Activated T-helper 17 cell treated with anti-CD3 and anti-CD28 coated beads, Interleukin-2, amount 50 U/mL, for 72 hours (primary cell): ENCODE measurements around the gene NOMO2. TPM values are rescaled to one million over a fixed set of nuclear protein-coding genes. Genes with fewer than 3 reads are reported as not detected.
A peak's percentile ranks its signal among the peaks of the same experiment; 100 is the strongest.
"Not testable (repeated sequence)": the region's sequence is repeated elsewhere in the genome, so short reads cannot be mapped to it uniquely, and the experiment has no call there.

Source experiments
- ATAC-seq: fragments of 150-1000 bp; cut with Tn5 transposase; replicated peaks from 2 replicates; pipeline ENCODE4 v1.10.0; 2021; ENCODE audit warnings: mild to moderate bottlenecking, moderate library complexity
- H3K27ac Mint-ChIP-seq: one replicate; pipeline ENCODE4 v1.8.0; 2022; ENCODE audit warnings: mixed read lengths
- H3K27me3 Mint-ChIP-seq: one replicate; pipeline ENCODE4 v1.8.0; 2022; ENCODE audit warnings: mixed read lengths
- H3K36me3 Mint-ChIP-seq: one replicate; pipeline ENCODE4 v1.8.0; 2022; ENCODE audit warnings: low read depth, mild to moderate bottlenecking, mixed read lengths
- H3K4me1 Mint-ChIP-seq: one replicate; pipeline ENCODE4 v1.8.0; 2022; ENCODE audit warnings: mixed read lengths
- H3K4me3 Mint-ChIP-seq: one replicate; pipeline ENCODE4 v1.8.0; 2022; ENCODE audit warnings: mild to moderate bottlenecking, mixed read lengths
- H3K9me3 Mint-ChIP-seq: one replicate; pipeline ENCODE4 v1.8.0; 2022; ENCODE audit warnings: mixed read lengths
- total RNA-seq, 2 donors: library from RNA; stranded (reverse); gene quantifications; one replicate each; pipeline ENCODE4 v1.2.3, GENCODE V29; 2022

Gene NOMO2
- total RNA-seq, 2 donors from 2014 or later, result 67.4 to 141 TPM

DNA sequence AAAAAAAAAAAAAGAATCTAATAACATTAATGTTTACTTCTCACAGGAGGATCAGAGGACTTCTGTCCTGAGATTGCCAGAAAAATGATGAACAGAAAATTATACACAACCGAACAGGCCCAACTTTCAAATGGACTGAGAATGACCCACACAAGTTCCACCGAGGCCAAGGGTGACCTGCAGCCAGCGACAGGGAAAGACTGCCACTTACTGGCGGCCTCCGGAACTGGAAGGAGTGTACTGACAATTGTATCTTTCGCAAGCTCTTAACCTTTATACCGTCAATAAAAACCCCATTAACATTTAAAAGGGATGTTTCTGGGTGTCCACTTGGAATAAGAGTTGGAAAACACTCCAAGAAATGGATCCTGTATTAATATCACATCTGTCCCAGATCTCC is 63.5 kb downstream of the NOMO2 start:
- H3K9me3 Mint-ChIP-seq, result not testable (repeated sequence)
- ATAC-seq, result peak; percentile 46

DNA sequence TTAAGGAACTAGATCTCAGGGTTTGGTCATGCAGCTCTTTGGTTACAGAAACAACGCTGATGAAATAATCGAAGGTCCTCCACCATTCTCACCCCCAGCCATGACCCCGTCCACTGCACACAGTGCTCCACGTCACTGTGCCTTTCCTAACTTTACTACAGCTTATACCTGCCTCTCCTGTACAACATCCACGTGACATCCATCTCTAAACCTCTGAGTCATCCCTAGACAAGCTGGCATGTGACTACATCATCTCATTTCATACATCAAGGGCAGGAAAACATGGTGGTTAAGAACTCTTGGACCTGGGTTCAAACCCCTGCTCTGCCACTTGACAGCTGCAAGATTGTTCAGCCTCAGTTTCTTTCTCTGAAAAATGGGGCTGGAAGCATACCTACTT is 64.9 kb downstream of the NOMO2 start:
- not testable (repeated sequence) for H3K4me1 Mint-ChIP-seq, H3K27ac Mint-ChIP-seq, H3K9me3 Mint-ChIP-seq

More for the DNA sequence above, 63.5 kb downstream of the NOMO2 start:
- H3K4me1 Mint-ChIP-seq, H3K36me3 Mint-ChIP-seq, H3K27ac Mint-ChIP-seq, H3K4me3 Mint-ChIP-seq, H3K27me3 Mint-ChIP-seq: not testable (repeated sequence)

DNA sequence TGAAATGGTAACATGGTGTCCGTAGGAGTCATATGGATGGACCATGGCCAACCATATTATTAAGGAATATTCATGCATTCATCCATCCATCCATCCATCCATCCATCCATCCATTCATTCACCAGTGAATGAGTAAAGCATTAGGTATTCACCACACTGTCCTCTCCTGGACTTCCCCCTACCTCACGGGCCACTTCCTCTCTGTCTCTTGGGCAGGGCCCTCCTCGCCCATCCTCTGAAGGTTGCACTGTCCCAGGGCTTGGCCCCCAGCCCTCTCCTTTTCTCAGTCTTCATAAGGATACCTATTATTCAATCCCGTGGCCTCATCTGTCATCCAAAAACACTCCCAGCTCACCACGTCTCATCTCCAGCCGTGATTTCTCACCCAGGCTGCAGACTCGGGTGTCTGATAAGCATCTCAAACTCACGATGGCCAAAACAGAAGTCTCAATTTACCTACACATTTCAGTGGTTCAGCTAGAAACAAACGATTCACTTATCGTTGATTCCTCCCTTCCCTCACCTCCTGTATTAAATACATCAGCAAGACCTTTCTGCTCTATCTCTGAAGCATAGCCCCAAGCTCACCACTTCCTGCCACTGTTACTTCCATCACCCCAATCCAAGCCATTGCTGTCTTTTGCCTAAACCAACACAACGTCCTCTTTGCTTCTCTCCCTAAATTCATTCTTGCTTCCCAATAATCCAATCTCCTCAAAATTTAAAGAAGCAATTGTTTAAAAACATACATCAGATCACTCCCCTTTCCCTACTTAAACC is 69.6 kb downstream of the NOMO2 start:
- H3K36me3 Mint-ChIP-seq, result not testable (repeated sequence)

More for the DNA sequence above, 64.9 kb downstream of the NOMO2 start:
- H3K36me3 Mint-ChIP-seq, H3K4me3 Mint-ChIP-seq, H3K27me3 Mint-ChIP-seq, ATAC-seq: not testable (repeated sequence)

DNA sequence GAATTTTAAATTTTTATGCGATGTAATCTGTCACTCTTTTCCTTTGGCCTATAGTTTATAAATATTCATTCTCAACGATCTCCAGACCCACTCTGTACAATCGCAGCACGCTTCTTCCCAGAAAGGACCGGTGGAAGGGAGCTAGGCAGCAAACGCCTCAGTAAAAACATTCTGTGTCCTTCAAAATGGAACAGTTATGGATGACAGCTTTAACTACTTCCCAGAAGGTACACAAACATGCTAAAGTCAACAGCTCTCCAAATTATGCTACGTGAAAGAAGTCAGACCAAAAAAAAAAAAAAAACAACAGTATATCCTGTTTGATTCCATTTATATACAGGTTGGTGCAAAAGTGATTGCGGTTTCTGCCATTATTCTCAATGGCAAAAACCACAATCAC is 125.9 kb downstream of the NOMO2 start:
- not testable (repeated sequence) for H3K4me1 Mint-ChIP-seq, H3K27me3 Mint-ChIP-seq, H3K36me3 Mint-ChIP-seq, H3K9me3 Mint-ChIP-seq, H3K4me3 Mint-ChIP-seq, ATAC-seq, H3K27ac Mint-ChIP-seq

More for the DNA sequence above, 69.6 kb downstream of the NOMO2 start:
- ATAC-seq, result peak; percentile 76
- not testable (repeated sequence) for H3K9me3 Mint-ChIP-seq, H3K4me1 Mint-ChIP-seq, H3K27ac Mint-ChIP-seq, H3K4me3 Mint-ChIP-seq, H3K27me3 Mint-ChIP-seq

DNA sequence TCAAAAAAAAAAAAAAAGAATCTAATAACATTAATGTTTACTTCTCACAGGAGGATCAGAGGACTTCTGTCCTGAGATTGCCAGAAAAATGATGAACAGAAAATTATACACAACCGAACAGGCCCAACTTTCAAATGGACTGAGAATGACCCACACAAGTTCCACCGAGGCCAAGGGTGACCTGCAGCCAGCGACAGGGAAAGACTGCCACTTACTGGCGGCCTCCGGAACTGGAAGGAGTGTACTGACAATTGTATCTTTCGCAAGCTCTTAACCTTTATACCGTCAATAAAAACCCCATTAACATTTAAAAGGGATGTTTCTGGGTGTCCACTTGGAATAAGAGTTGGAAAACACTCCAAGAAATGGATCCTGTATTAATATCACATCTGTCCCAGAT is 146.1 kb downstream of the NOMO2 start:
- ATAC-seq, result peak; percentile 72
- not testable (repeated sequence) for H3K9me3 Mint-ChIP-seq, H3K36me3 Mint-ChIP-seq, H3K4me3 Mint-ChIP-seq, H3K4me1 Mint-ChIP-seq, H3K27ac Mint-ChIP-seq, H3K27me3 Mint-ChIP-seq

DNA sequence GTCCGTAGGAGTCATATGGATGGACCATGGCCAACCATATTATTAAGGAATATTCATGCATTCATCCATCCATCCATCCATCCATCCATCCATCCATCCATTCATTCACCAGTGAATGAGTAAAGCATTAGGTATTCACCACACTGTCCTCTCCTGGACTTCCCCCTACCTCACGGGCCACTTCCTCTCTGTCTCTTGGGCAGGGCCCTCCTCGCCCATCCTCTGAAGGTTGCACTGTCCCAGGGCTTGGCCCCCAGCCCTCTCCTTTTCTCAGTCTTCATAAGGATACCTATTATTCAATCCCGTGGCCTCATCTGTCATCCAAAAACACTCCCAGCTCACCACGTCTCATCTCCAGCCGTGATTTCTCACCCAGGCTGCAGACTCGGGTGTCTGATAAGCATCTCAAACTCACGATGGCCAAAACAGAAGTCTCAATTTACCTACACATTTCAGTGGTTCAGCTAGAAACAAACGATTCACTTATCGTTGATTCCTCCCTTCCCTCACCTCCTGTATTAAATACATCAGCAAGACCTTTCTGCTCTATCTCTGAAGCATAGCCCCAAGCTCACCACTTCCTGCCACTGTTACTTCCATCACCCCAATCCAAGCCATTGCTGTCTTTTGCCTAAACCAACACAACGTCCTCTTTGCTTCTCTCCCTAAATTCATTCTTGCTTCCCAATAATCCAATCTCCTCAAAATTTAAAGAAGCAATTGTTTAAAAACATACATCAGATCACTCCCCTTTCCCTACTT is 152.2 kb downstream of the NOMO2 start:
- not testable (repeated sequence) for H3K4me1 Mint-ChIP-seq, H3K27me3 Mint-ChIP-seq, H3K36me3 Mint-ChIP-seq, H3K27ac Mint-ChIP-seq, H3K9me3 Mint-ChIP-seq, H3K4me3 Mint-ChIP-seq
- ATAC-seq, result peak; percentile 77

DNA sequence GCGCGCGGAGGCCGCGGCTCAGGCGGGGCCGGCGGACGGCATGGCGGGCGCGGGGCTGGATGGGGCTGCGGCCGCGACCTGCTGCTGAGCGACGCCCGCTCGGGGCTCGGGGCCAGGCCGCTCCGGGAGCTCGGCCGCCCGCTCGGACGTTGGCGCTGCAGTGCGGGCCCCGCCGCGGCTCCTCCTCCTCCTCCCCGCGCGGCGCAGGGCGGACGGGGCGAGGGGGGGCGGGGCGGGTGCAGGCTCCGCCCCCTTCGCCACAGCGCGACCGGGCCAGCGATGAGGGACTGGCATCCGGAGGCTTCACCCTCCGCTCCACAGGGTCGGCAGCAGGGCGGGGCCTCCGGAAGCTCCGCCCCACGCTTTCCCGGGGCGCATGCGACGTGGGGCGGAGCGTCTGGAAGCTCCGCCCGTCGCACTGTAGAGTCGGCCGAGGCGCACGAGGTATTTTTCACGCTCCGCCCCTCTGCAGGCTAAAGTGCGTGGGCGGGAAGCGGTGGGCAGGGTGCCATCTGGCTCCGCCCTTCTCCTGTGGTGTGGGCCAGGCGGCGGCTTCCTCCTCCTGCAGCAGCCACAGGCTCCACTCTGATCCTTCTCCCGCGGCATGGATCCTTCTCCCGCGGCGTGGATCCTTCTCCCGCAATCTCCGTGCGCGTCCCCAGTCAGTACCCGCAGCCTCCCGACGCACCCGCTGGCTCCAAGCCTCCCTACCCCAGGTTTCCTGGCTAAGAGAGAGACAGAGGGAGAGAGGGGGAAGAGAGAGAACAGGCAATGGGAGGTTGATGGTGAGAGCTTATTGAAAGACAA is 159.8 kb downstream of the NOMO2 start:
- H3K9me3 Mint-ChIP-seq, H3K4me1 Mint-ChIP-seq, H3K27ac Mint-ChIP-seq, H3K4me3 Mint-ChIP-seq, H3K27me3 Mint-ChIP-seq, H3K36me3 Mint-ChIP-seq: not testable (repeated sequence)
- peak; percentile 80 for ATAC-seq

DNA sequence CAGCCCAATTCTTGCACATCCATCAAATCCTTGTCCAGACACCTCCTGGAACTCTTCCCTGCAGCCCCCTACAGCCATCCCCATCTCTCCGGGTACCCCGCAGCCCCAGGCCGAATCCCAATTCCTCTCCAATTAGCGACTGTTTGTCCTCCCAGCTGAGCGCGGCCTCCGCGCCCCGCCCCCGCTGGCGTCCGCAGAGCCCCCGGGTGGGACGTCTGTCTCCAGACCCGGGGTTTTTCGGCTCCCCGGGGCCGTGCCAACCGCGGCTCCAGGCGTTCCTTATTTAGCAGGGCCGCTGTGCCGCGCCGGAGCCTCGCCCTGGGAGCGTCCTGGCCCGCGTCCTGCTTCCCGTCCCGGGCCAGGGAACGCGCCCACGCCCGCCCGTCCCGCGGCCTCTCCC is 160.7 kb downstream of the NOMO2 start:
- H3K27me3 Mint-ChIP-seq, H3K27ac Mint-ChIP-seq, H3K9me3 Mint-ChIP-seq, H3K4me1 Mint-ChIP-seq, H3K4me3 Mint-ChIP-seq, ATAC-seq, H3K36me3 Mint-ChIP-seq: not testable (repeated sequence)

DNA sequence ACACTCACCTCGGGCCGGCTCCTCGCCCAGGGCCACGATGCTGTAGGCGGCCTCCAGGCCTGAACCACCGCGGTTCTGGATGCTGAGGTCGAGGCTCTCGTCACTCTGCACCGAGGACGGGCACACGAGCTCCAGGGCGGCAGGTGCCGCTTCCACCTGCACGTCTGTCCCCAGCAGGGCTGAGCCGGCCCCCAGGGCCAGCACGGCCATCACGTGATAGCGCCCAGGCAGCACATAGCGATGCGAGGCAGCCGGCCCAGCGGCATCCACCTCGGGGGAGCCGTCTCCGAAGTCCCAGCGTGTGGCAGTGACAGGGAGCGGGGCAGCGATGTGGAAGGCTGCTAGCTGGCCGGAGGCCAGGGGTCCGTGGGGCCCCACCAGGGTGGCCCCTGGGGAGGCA is 167.5 kb downstream of the NOMO2 start:
- H3K36me3 Mint-ChIP-seq, ATAC-seq, H3K27me3 Mint-ChIP-seq: not testable (repeated sequence)

DNA sequence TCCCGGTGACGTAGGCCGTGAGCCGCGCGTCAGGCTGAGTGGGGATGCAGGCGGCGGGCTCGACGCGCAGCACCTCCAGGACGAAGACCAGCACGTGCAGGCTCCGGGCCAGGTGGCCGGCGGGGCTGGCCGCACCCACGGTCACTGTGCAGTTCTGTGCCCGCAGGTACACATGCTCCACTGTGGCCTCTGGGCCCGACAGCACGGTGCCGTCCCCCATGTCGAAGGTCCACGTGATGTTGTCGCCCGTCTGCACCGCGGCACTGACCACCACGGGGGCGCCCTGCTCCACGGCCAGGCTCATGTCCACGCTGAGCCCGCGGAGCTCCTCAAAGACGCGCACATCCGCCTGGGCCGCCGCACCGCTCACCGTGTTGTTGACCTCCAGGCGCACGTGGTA is 174.1 kb downstream of the NOMO2 start:
- H3K4me3 Mint-ChIP-seq, H3K9me3 Mint-ChIP-seq, H3K27me3 Mint-ChIP-seq, ATAC-seq, H3K4me1 Mint-ChIP-seq, H3K27ac Mint-ChIP-seq, H3K36me3 Mint-ChIP-seq: not testable (repeated sequence)

More for the DNA sequence above, 167.5 kb downstream of the NOMO2 start:
- not testable (repeated sequence) for H3K4me3 Mint-ChIP-seq, H3K27ac Mint-ChIP-seq, H3K9me3 Mint-ChIP-seq, H3K4me1 Mint-ChIP-seq

DNA sequence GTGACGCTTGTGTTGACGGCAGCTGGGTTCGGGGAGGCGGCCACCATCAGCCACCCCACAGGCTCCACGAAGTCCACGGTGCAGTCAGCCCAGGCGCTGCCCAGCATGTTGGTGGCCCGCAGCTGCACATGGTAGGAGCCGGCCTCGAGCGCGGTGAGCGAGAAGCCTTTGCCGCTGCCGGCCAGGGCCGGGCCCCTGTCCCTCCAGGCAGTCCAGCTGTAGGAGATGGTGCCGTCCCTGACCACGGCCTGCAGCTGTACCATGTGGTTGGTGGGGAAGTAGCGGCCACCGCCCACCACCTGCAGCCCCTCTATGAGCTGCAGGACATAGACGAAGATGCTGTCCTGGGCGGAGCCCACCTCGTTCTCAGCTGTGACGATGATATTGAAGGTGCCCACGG is 175.4 kb downstream of the NOMO2 start:
- H3K27me3 Mint-ChIP-seq, H3K4me3 Mint-ChIP-seq, H3K36me3 Mint-ChIP-seq, H3K27ac Mint-ChIP-seq, ATAC-seq, H3K4me1 Mint-ChIP-seq, H3K9me3 Mint-ChIP-seq: not testable (repeated sequence)

DNA sequence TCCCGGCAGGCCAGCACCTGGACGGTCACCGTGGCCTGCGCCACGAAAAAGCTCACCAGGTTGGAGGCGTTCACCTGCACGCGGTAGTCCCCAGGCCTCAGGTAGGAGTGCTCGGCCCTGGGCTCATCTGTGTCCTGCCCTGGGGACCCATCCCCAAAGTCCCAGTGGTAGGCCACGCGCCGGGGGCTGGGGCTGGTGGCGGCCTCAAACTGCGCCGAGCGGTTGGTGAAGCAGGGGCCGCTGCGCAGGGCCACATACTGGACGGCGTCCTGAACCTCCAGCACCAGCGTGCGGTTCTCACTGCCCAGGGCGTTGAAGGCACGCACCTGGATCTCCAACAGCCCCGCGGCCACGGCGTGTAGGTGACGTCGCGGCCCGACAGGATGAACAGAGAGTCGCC is 176.6 kb downstream of the NOMO2 start:
- H3K27me3 Mint-ChIP-seq, H3K36me3 Mint-ChIP-seq, H3K27ac Mint-ChIP-seq, H3K9me3 Mint-ChIP-seq, H3K4me1 Mint-ChIP-seq, ATAC-seq, H3K4me3 Mint-ChIP-seq: not testable (repeated sequence)

DNA sequence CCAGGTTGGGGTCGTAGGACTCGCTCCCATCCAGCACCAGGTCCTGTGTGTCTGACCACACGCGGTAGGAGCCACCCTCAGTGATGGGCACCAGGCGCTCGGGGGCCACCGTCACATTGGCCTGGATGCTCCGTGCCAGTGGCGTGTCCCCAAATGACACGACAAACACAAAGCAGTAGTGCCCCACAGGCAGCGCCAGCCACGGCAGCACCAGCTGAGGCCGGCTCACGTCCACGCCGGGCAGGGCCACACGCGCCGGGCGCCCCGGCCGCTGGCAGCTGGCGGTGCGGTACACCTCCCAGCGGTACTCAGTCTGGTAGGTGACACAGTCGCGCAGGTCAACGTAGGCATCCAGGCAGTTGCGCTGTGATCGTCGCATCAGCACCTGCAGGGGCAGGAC is 177.0 kb downstream of the NOMO2 start:
- not testable (repeated sequence) for H3K4me1 Mint-ChIP-seq, H3K36me3 Mint-ChIP-seq, ATAC-seq, H3K4me3 Mint-ChIP-seq, H3K27me3 Mint-ChIP-seq, H3K9me3 Mint-ChIP-seq, H3K27ac Mint-ChIP-seq

DNA sequence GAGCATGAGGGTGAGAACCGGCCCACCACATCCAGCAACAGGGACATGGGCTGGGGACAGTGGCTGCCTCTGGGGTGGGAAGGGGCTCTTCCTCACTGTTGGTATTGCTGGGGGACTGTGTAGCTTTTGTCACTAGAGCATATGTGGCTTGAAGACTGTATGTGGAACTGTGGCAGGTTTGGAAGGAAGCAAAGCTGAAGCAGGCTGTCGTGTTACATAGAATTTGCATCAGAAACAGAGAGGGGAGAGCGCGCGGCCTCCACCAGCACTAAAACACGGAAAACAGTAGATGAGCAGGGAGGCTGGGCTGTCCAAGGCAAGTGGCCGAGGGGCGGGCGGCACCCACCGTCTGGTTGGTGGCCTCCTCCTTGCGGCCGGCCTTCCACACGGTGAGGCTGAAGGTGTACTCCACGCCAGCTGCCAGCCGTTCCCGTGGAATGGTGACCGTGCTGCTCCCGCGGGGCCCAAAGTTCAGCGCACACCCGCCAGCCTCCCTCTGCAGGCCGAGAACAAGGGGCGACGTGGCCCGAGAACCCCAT is 177.7 kb downstream of the NOMO2 start:
- not testable (repeated sequence) for H3K9me3 Mint-ChIP-seq, H3K36me3 Mint-ChIP-seq, H3K27me3 Mint-ChIP-seq, H3K27ac Mint-ChIP-seq, ATAC-seq, H3K4me3 Mint-ChIP-seq, H3K4me1 Mint-ChIP-seq

DNA sequence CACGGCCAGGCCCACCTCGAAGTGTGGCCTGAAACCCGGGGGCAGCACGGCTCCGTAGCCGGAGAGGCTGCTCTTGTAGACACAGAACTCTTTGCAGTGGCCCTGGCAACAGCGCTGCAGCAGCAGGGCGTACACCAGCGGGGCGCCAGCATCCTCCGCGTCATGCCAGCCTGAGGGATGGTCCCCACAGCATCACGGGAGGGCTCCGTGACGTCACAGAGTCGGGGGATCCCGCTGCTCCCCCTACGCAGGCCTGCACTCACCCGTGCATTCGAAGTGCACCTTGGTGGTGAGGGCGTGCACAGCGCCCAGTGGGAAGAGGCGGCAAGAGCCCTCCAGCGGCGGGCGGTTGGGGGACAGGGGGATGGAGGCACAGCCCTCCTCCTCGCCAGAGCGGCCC is 179.2 kb downstream of the NOMO2 start:
- H3K36me3 Mint-ChIP-seq, H3K27ac Mint-ChIP-seq, H3K4me1 Mint-ChIP-seq, ATAC-seq, H3K27me3 Mint-ChIP-seq, H3K4me3 Mint-ChIP-seq, H3K9me3 Mint-ChIP-seq: not testable (repeated sequence)
